Measurements from ENCODE around the gene OVCH1.

DNA sequence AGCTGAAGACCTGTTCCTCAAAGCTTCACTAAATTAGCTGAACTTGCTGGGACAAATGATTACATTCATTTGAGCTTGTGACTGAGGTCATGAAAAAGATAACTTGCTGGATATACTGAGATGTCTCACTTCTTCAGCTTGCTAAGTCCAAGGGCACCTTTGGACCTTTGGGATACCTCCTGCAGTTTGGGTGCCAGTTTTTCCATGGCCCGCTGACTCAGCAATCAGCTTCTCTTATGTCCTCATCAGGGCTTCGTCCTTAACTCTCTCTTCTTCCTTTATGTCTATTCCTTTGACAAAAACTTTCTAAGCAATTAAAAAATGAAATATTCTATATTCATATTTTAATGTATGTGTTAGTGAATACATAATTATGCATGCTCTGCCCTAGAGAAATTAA, 45.6 kb downstream of the OVCH1 start:
- no peak for TF ChIP-seq EP300 (IDR thresholded peaks at IDR 0.05; ENCODE audit: borderline replicate concordance in 1 of 2, low read depth in 1 of 2, low read length in 1 of 2)
- no peak for TF ChIP-seq EZH2phosphoT487 (IDR thresholded peaks at IDR 0.05; ENCODE audit: borderline replicate concordance, low read depth)
- TF ChIP-seq POLR2AphosphoS5 (IDR thresholded peaks at IDR 0.05; ENCODE audit: low read depth, low read length) = no peak
- TF ChIP-seq, protein P1, sequence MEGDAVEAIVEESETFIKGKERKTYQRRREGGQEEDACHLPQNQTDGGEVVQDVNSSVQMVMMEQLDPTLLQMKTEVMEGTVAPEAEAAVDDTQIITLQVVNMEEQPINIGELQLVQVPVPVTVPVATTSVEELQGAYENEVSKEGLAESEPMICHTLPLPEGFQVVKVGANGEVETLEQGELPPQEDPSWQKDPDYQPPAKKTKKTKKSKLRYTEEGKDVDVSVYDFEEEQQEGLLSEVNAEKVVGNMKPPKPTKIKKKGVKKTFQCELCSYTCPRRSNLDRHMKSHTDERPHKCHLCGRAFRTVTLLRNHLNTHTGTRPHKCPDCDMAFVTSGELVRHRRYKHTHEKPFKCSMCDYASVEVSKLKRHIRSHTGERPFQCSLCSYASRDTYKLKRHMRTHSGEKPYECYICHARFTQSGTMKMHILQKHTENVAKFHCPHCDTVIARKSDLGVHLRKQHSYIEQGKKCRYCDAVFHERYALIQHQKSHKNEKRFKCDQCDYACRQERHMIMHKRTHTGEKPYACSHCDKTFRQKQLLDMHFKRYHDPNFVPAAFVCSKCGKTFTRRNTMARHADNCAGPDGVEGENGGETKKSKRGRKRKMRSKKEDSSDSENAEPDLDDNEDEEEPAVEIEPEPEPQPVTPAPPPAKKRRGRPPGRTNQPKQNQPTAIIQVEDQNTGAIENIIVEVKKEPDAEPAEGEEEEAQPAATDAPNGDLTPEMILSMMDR (IDR thresholded peaks at IDR 0.05) = no peak
- no peak for TF ChIP-seq TAF1 (IDR thresholded peaks at IDR 0.05; ENCODE audit: borderline replicate concordance, low read depth, low read length)
- TF ChIP-seq USF1 (IDR thresholded peaks at IDR 0.05; ENCODE audit: borderline replicate concordance, low read depth) = no peak
- TF ChIP-seq USF2 (IDR thresholded peaks at IDR 0.05; ENCODE audit: borderline replicate concordance, low read depth, low read length) = no peak
- TF ChIP-seq, protein P2, sequence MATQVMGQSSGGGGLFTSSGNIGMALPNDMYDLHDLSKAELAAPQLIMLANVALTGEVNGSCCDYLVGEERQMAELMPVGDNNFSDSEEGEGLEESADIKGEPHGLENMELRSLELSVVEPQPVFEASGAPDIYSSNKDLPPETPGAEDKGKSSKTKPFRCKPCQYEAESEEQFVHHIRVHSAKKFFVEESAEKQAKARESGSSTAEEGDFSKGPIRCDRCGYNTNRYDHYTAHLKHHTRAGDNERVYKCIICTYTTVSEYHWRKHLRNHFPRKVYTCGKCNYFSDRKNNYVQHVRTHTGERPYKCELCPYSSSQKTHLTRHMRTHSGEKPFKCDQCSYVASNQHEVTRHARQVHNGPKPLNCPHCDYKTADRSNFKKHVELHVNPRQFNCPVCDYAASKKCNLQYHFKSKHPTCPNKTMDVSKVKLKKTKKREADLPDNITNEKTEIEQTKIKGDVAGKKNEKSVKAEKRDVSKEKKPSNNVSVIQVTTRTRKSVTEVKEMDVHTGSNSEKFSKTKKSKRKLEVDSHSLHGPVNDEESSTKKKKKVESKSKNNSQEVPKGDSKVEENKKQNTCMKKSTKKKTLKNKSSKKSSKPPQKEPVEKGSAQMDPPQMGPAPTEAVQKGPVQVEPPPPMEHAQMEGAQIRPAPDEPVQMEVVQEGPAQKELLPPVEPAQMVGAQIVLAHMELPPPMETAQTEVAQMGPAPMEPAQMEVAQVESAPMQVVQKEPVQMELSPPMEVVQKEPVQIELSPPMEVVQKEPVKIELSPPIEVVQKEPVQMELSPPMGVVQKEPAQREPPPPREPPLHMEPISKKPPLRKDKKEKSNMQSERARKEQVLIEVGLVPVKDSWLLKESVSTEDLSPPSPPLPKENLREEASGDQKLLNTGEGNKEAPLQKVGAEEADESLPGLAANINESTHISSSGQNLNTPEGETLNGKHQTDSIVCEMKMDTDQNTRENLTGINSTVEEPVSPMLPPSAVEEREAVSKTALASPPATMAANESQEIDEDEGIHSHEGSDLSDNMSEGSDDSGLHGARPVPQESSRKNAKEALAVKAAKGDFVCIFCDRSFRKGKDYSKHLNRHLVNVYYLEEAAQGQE (IDR thresholded peaks at IDR 0.05; ENCODE audit: low read depth, low read length) = no peak
- no peak for TF ChIP-seq SIN3A (IDR thresholded peaks at IDR 0.05; ENCODE audit: borderline replicate concordance, low read depth, low read length)
- no peak for TF ChIP-seq RAD21 (IDR thresholded peaks at IDR 0.05; ENCODE audit: low read length)
- no peak for TF ChIP-seq YY1 (IDR thresholded peaks at IDR 0.05; ENCODE audit: low read depth)

All from SK-N-SH (cell line).